HG02970 (cell line): ENCODE measurements around the gene DSTYK.

ENCODE experiments used
- ATAC-seq: cut with Tn5 transposase; IDR thresholded peaks from one replicate; pipeline ENCODE4 v1.9.1; 2021; ENCODE audit warnings: mild to moderate bottlenecking, moderate library complexity, moderate number of reproducible peaks; ENCODE audit not compliant: unreplicated experiment, low FRiP score

Gene DSTYK

DNA sequence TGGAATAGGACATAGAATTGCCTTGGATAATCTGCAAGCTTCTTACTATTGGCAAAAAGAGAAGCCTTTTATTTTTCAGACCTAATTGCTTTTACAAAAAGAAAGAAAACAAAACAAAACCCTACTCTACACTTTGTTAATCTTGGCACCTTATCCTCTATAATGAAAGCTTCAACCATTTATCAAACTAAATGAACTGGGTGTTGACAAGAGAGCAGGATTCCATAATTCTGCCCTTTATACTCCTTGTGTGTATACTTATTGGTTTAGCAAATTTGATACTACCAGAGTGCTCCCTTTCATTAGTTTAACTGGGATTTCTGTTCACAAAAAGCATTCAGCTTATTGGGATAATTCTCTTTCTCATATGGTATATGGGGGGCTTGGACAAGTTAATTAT, 13.2 kb upstream of the DSTYK start:
- no peak for ATAC-seq

DNA sequence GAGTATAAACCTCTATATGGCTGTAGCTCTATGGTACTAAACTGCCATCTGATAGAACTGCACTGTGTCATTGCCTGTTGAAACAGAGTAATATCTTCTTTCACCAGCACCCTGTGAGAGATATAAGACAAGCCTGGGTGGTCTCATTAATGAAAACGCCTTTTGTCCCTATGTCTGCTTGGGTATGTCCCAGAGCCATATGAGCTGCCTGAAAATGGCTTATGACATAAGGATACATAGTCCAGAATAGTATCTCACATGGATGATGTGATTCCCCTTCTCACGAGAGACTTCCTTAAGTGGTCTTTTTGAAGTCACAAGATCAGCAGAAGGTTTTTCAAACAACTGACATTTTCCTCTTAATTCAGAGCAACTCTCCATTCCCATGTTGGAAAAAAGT, 8.9 kb upstream of the DSTYK start:
- no peak for ATAC-seq

GRCh38 chr1:205217418-205217817, 5.9 kb upstream of the DSTYK start:
- ATAC-seq: no peak

- ATAC-seq: no peak
Measured at GRCh38 chr1:205216588-205216987, 5.1 kb upstream of the DSTYK start.

- no peak for ATAC-seq
Measured at GRCh38 chr1:205214756-205215155, 3.3 kb upstream of the DSTYK start.

DNA sequence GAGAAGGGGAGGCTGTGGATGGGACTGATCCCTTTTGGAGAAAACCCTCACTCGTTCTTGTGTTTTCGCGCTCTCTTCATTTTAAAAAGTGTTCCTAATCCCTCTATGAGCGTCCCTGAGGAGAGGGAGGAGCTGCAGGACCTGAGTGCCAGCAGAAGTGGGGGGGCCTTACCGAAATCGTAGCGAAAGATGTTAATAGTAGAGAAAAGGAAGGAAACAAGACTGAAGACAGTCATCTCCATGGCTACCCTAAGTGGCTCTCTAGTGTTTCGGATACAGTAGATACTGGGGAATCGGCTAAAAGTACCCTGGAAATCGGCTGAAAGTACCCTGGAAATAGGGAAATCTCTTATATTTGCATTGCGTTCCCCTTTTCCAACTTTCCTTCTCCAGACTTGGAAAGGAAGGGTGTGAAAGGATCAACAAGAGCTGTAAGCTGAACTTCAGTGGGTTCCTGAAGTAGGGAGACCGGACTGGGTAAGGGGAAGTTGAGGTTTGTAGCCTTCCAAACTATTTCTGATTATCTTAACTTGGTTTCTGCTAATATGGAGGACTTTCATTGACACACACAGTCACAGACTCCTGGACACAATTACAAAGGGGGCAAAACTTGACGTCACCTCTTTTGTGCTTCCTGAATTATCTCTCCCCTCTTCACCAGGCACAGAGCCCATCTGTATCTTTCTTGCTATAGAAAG, 486 bp upstream of the DSTYK start:
- peak; percentile 13 for ATAC-seq

DNA sequence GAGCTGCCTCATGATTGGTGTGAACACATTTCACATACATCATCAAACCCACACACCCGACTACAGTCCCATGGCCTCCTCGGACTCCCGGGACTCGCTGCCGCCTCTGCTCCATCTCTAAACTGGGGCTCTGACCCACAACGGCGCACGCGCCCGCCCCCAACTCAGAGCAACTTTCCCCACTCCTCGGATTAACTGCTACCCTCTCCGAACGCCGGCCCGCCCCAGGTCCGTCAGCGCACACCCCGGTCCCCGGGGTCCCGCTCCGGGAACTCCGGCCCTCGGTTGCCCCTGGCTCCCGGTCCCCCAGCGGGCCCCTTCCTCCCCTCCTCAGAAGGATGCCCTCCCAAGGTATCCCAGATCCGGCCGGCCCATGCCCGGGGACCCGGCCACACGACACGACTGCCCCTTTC, 740 bp downstream of the DSTYK start:
- peak; percentile 28 for ATAC-seq

DNA sequence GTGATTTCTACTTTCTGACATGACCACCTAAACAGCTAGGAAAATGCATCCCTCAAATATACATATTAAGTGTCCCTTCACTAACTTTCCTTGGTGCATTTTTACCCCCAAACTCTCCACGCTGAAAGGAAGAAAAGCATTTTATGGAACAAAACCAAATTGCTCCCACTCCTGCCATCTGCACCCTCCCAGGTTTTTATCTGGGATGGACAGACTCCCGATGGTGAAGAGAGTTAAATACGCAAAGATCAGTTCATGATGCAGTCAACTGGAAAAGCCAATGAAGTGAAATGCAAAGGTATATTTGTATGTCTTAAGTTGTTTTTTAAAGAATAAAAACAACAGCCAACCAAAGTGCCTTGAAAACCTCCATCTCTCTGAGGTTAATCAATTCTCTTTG, 2.7 kb downstream of the DSTYK start:
- no peak for ATAC-seq

GRCh38 chr1:205205055-205205454, 6.4 kb downstream of the DSTYK start:
- ATAC-seq: no peak

DNA sequence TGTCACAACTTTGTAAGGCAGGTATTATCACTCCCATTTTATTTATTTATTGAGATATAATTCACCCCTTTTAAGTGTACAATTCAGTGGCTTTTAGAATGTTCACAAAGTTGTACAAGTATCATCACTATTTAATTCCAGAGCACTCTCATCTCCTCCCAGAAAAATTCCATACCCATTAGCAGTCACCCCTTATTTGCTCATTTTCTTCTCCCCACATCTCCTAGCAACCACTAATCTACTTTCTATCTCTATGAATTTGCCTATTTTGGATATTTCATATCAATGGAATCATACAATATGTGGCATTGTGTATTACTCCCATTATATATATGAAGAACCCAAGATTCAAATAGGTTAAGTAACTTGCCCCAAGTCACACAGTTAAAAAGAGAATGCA, 7.0 kb downstream of the DSTYK start:
- no peak for ATAC-seq

GRCh38 chr1:205199931-205200299, 11.6 kb downstream of the DSTYK start:
- ATAC-seq: no peak

DNA sequence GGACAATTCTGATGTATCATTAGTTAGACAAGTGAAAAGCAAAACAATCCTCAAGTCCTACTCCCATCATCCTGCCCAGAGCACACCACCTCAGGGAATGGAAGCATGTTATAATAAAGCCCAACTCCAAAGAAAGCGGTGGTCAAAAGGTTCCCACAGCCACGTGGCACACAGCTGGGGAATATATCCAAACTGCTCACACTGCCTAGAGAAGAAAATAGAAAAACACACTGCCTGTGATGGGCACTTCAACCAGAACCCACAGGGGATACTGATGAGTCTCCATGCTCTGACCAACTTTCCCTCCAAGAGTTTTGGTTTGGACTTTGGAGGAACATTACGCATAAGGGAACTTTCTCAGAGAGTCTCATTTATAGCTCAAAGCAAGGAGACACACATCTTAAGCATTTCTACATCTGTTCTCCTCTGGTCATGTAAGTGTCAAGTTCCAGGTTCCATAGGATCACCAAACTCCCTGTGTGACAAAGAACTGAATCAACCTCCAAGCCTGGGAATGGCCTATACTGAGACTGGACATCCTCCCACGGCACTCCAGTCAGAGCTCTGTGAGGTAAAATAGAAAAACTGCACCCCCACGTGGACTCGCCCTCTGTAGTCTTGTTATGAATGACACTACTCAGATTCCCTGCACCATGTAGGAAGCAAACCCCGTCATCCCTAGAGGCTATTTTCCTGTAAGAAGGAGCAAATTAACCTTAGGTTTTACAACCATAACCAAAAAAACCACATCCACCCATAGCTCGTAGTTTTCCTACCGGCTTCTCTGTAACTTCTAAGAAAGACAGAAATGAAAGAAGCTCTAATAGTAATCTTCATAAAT, 12.2 kb downstream of the DSTYK start:
- no peak for ATAC-seq

DNA sequence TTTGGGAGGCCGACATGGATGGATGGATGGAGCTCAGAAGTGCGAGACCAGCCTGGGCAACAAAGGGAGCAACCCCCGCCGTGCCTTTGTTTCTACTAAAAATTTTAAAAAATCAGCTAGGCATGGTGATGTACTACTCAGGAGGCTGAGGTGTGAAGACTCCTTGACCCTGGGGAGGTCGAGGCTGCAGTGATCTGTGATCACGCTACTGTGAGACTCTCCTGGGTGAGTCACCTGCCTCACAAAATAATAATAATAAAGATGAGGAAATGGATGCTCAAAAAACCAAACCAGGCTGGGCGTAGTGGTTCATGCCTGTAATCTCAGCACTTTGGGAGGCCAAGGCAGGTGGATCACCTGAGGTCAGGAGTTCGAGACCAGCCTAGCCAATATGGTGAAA, 19.2 kb downstream of the DSTYK start:
- ATAC-seq: no peak

- no peak for ATAC-seq
Measured at GRCh38 chr1:205191622-205192021, 19.9 kb downstream of the DSTYK start.

- no peak for ATAC-seq
Measured at GRCh38 chr1:205190845-205191577, 20.5 kb downstream of the DSTYK start.

DNA sequence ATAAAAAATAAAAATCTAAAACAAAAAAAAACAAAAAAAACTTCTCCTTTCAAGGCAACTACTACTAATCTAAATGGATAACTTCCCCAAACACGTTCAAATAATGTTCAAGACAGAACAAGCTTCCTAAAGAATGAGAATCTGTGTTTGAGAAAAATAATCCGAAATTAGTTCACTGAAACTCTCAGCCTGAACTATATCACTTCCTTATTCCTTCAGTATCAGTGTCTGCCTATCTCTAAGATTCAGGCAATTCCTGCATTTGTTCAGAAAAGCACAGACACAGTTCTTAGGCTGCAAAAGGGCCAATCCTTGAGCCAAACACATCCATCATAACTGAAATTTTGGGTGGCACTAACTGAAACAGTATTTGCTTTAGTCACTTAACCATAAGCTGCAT, 22.4 kb downstream of the DSTYK start:
- ATAC-seq: no peak

GRCh38 chr1:205188596-205188995, 22.9 kb downstream of the DSTYK start:
- no peak for ATAC-seq

DNA sequence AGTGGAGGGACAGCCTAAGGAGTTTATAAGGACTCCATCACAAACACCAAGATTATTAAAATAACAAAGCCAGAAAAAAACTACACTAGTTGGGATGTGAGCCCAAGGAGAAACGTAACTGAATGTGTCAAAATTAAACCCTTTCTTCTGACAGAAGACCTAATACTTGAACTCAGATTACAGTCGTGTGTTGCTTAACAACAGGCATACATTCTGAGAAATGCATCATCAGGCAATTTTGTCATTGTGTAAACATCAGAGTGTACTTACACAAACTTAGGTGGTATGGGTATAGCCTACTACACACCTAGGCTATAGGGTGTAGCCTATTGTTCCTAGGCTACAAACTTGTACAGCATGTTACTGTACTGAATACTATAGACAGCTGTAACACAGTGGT, 23.4 kb downstream of the DSTYK start:
- no peak for ATAC-seq

DNA sequence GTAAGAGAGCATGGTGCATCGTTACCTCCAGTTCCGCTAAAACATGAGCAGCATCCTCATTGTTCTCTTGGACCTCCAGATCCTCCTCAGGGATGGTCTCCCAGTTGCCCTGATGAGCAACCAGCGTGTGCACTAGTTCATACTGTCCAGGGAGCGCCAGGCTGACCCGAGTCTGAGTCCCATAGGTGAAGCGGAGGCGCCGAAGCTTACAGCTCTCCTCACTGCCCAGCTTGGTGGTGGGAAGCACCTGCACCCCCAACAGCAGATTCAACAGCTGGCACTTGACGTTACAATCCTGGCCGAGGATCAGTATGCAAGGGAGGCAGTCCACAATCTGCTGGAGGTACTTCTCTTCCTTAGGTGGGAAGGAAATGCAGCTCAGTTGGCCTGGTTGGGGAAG, 24.1 kb downstream of the DSTYK start:
- no peak for ATAC-seq

- ATAC-seq: no peak
Measured at GRCh38 chr1:205186191-205186590, 25.3 kb downstream of the DSTYK start.

GRCh38 chr1:205183676-205184335, 27.7 kb downstream of the DSTYK start:
- no peak for ATAC-seq
